Activated T-cell treated with anti-CD3 and anti-CD28 coated beads for 24 hours (primary cell): ENCODE data around the gene DOCK4.

Source experiments
- DNase-seq: peaks from one replicate; pipeline ENCODE4 v3.0.0-alpha.2; 2020; ENCODE audit warnings: low read depth

DOCK4 gene

DNA sequence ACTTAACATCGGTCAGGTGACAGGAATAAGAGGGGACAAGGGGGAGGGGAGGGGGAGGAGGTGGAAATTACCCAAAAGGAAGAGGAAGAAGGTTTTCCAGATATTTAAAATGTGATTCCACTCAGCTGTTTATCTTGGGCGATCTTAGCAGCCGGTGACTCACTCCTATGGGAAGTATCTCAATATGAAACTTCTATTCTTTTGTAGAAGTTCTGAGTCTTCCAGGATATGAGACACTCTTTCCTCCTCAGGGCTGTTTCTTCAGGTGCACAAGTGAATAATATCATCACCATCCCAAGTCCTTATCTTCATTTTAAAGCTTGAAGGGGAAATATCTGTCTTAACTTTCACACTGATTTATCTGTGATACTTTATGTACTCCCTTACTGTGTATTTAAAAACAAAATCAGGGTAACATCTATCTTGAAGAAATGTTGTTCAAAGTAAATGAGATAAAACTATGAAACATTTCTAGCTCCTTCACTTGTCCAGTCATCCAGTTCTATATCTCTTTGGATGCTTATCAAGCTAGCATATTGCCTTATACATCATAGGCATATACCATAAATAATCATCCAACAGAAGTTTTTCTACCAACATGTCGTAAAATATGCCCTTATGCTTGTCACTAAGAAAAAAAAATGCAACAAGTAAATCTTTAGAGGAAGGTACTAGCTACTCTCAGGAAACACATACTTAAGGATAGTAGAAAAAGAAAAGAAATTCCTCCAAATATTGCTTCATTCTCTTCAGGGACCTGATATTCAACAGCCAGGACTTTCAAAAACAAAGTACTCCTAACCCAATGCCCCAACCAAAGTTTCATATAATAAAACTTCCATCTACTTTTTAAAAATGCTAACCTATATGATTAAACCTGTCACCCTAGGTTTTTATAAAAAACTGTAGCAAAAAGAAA, 13.7 kb downstream of the DOCK4 start:
- DNase-seq = no peak

DNA sequence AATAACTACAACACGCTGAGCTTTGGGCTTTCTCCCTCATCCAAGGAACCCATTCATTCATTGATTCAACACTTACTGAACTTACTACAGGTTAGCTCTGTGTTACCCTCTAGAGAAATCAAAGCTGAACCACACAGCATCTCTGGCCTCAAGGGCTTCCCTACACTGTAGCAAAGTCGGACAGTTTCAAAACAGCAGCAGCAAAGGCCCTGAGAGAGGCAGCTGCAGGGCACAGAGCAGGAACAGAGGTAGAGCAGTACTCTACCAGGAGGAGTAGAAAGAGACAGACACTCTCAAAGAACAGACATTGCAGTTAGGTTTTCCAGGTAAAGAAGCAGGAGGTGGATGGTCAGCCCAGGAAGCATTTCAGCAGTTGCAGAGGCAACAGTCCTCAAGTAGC, 16.1 kb downstream of the DOCK4 start:
- DNase-seq = no peak

DNA sequence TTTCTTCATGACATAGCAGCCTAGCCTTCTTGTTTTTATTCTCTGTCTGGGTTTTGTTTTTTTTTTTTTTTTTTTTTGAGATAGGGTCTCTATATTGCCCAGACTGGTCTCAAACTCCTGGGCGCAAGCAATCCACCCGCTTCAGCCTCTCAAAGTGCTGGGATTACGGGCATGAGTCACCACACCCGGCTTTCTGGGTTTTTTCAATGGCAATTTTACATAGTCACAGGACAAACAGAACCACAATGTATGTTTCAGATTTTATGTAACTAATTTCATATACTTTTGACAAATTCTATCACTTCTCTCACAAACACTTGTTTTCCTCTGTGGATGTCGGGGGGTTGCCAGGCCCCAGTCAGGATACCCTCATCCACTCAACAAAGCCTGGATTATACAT, 16.5 kb downstream of the DOCK4 start:
- DNase-seq = no peak

DNA sequence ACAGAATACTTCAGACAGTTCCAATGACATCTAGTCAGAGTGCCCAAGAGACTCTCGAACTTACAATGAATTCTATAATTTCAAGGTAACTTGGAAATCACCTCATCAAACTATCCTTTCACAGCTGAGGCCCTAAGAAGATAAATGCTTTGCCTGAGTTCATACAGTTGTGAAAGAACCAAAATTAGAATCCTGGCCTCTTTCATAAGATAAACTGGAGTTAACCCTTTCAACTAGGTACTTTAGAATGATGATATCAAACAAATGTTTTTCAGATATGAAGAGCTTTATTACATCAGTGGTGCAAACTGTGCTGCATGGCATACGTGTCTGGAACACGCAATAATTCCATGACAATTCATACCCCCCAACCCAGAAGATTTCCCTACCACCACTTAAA, 17.9 kb downstream of the DOCK4 start:
- no peak for DNase-seq

DNA sequence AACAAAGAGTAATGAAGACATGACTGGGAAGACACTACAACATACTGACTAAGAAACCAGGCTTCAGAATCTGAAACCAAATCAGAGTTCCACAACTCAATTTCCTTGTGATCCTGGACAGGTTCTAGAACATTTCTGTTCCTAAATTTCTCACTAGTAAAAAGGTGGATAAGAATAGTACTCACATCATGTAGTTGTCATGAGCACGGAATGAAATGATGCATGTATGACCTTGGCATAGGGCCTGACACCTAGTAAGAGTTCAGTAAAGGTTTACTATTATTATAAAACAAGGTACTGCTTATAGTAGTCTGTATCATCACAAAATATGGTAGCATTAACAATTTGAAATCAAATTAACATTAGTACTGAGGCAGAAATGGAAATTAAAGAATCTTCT, 19.9 kb downstream of the DOCK4 start:
- no peak for DNase-seq

DNA sequence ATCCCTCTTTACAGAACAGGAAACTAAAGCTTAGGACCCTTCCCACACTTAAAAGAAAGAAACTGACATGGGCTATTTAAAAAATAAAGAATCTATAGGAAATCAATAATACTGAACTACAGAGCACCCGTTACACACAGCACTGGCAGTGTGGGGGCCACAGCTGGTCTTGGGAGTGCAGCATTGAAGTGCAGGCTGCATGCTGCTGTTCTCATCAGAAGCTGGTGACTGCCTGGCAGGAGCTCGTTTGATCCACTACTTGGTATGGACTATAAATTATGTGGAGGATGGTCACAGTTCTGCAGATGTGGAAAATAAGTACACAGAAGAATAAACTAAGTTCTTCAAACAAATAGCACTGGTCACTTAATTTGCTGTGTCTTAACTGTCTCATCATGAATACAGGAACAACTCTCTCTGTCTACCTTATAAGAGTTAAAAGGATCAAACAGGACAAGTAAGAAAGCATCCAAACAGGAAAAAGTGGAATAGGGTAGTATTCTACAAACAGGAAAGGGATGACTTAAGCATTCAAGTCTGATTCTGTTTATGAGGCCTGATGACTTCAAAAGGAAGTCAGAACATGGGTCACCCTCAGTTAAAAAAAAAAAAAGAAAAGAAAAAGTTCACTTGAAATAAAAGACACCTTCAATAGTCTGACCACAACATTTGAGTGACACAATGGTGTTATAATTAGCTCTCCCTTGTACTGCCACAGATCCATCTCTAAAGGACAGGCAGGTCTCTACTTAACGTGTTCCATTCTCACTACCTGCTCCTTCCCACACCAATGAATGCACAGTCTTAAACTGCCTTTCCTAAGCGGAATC, 21.0 kb downstream of the DOCK4 start:
- DNase-seq = no peak

DNA sequence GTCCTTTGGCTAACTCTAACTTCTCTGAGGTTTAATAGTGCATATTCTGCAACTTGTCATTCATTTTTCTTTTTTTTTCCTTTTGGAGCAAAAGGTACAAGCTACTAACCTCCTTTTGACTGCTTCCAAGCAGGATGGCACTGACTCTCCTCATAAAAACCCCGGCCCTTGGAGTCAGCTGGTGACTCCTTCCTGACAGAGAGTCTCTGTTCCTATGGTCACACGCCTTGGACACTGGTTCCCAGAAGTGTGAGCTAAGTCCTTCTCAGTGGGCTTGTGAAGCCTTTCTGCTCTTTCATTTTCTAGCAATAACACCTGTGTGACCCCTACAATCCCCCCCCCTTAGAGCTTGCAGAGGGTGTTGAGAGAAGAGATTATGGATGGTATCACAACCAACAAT, 21.7 kb downstream of the DOCK4 start:
- DNase-seq = no peak

DNA sequence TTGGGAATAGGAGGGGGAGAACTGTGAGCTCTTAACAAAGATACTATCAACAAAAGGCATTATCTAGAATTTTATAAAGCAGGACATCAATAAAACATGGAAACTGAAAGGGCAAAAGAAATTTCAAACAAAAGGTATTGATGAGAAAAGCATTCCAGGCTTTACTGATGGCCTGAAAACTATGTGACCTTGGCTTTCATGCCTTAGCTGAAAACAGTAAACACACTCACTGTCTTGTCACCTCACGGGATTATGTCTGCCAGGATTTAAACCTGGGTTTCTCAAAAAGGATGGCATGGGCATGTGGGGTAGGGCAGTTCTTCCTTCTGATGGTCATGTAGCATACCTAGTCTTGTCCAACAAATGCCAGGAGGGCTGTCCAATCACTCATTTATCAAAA, 22.9 kb downstream of the DOCK4 start:
- no peak for DNase-seq

DNA sequence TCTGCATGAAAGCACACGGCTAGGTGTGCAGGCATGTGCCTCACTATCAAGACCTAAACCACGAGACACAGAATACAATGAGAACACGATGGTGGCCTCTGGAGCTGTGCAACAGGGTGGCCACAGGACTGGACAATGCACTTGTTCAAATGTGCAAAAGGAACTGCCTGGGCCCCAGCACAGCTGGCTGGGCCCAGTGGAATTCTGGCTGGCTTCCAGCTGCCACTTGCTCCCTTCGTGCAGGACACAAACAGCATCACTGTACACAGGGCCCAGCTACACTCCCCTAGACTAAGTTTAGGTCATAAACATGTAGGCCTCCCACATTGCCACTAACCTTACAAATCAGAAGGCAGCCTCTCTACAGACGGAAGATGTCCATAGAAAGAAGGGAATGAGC, 23.4 kb downstream of the DOCK4 start:
- no peak for DNase-seq

DNA sequence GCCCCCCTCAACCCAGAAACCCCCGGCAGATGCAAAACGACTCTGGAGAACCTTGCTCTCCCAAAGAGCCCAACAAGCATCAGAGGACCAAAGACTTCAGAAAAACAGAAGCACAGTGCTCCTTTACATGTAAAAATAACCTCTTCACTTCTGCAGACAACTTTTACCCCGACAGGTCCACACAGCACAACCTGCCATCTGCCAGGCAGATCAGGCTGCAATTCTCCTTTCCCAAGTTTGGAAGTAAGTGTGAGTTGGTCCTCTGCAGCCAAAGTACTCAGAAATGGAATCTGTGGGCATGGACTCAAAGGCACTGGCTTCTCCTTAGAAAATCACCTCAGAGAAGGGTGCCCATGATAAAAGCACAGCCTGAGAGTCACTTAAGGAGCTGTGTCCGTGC, 26.0 kb downstream of the DOCK4 start:
- no peak for DNase-seq

DNA sequence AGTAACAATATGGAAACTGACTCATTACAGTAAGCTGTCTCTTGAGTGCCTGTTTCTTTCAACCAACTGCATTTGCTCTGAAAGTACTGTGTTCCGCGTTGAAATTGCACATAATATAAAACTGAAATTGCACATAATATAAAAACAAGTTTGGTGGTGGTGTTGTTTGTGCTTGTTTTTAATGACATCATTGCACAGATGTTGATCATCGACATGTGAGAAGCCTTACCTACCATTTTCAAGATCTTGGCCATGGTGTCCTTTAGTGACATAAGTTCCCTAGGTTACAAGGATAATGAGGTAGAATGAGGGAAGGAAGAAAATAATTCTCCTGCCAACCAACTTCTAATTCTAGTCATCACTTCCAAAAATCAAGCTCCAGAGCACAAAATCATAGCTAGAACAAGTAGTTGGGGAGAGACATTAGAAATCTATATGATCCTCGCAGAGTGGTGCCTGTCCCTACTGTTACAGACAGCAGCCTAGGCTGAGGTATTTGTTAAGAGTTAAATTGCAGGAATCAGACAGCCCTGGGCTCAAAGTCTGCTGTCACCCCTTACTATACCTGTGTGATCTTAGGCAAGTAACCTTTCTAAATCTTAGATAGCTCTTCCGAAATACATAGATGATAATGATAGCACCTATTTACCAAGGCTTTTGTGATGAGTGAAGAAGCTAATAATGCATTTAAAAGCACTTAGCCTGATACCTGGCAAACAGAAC, 29.3 kb downstream of the DOCK4 start:
- DNase-seq = no peak

DNA sequence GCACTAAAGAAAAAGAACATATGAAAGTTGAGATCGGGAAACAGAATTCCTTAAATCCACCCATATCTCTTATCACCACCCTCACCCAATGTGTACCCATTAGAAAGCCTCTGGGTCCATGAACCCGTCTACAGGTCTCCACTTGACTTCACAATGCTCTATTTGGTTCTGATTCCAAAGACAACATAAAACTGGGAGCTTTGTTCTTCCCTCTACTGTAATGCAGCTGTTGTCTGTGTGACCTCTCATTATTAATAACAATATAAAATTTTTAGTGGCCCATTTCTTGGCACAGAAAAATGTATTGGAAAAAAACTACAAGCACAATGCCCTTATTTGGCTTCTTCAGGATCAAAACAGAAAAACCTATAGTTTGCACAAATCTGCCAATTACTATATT, 30.0 kb downstream of the DOCK4 start:
- no peak for DNase-seq

DNA sequence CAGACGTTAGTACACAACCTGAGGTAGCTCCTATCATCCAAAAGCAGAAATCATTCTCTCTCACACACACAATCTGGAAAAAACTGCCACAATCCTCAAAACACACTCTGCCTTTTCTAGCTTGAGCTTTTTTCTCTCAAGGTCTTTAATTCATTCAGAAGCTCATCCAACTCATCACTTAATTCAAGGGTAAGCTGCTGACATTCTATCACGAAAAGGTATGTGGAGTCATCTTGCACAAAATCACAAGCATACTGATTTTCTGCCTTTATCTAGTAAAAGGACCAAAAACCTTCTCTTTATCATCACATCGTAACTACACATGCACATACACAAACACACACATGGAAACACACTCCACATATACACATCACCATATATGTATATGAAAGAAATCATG, 32.0 kb downstream of the DOCK4 start:
- no peak for DNase-seq

DNA sequence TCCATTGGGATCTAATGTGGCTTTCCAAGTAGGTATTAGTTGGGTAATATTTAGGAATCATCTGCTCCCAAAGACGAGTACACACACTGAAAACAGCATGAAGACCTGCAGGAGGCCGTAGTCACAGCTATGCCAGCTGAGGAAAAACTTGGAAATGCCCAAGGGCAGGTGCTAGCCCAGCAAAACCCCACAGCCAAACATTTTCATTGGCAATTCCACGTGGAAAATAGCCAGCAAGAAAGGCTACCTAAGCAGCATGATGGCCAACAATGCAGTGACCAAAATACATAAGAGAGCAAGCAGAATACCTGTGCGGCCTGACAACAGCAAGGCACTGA, 32.7 kb downstream of the DOCK4 start:
- DNase-seq = no peak

DNA sequence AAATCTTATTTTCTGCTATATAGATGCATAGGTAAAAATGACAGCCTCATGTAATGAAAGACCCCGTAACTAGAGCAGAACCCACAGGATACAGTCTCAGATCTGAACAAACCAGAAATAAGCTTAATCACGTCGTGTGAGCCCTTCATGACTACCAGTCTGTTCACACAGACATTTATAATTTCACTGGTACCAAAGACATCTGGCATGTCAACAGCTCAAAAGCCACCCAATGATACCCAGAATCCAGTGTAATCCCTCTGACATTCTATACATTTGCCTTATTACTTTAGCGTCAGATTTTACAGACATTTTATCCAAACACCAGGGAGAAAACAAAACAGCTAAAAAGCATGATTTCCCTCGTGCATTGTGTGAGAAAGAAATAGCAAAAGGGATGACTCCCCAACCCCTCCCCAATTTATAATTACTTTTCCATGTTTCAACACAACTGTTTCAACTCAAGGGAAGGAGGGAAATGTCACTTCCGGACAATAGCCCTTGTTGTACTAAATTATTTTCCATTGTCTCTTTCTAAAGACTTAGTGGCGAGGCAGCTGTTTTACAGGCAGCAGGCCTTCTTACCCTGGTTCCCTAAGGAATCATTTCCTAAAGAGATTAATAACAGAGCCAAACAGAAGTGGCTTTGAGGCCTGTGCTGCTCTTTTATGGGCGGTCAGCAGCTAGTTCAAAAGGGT, 33.2 kb downstream of the DOCK4 start:
- no peak for DNase-seq

DNA sequence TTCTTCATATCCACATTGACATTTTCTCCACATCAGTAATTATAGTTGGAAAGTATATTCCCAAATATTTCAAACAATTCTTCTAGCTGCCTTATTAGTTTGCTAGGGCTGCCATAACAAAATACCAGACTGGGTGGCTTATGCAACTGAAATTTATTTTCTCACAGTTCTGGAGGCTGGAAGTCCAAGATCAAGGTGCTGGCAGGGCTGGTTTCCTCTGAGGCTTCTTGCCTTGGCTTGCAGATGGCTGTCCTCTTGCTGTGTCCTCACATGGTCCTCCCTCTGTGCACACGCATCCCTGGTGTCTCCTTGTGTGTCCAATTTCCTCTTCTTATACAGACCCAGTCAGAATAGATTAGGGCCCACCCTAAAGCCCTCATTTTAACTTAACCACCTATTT, 34.5 kb downstream of the DOCK4 start:
- no peak for DNase-seq

DNA sequence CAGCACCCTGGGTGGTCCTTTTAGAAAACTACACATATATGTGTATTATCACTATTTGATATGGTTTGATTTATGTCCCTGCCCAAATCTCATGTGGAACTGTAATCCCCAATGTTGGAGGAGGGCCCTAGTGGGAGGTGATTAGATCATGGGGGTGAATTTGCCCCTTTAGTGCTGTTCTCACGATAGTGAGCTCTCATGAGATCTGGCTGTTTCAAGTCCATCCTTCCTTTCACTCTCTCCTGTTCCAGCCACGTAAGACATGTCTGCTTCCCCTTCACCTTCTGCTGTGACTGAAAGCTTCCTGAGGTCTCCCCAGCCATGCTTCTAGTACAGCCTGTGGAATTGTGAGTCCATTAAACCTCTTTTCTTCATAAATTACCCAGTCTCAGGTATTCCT, 37.3 kb downstream of the DOCK4 start:
- no peak for DNase-seq

DNA sequence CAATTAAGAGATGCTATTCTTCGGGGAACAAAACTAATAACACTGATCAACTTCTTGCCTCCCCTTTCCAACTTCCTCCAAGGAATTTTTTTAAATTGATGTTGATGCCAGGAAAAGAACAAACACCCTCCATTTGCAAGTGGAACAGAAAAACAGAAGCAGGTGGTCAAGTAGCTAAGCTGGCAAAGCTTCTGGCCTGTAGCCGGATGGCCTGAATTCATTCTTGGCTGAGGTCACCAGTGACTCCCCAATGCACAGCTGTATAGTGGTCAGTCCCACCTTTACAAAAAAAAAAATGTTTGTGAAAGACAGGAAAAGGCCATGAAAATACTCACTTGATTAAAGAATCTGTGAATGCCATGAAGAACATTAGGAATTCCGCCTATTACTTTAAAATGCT, 39.1 kb downstream of the DOCK4 start:
- no peak for DNase-seq

DNA sequence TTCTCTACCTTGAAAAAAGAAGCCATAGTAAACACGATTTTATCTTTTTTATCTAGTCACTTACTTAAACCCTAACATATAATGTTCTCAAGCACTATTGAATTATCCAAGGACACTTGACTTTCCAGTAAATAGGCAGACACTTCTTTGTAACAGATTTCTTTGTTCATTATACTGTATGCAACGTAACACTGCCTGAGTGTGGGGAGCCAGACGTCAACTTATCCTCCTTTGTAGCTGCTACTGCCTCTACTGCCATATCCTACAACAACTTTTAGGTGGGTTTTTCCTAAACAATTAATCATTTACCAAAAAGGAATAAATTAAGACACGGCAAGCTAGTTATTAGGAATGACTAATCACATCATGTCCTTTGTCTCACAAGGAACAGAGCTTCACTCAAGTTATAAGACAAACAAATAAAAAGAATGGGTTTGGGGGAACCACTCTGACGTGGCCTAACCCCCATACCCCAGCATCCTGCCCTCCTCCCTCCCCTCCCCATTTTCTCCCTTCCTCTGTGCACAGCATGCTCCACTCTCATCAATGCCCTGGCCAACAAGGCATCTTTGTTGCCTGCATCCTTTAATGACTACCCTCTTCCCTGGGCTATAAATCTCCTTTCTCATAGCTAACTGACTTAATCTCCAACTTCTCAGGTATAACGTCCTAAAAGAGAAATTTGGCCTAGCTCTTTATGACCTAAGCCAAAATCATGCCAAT, 43.3 kb downstream of the DOCK4 start:
- DNase-seq = no peak

DNA sequence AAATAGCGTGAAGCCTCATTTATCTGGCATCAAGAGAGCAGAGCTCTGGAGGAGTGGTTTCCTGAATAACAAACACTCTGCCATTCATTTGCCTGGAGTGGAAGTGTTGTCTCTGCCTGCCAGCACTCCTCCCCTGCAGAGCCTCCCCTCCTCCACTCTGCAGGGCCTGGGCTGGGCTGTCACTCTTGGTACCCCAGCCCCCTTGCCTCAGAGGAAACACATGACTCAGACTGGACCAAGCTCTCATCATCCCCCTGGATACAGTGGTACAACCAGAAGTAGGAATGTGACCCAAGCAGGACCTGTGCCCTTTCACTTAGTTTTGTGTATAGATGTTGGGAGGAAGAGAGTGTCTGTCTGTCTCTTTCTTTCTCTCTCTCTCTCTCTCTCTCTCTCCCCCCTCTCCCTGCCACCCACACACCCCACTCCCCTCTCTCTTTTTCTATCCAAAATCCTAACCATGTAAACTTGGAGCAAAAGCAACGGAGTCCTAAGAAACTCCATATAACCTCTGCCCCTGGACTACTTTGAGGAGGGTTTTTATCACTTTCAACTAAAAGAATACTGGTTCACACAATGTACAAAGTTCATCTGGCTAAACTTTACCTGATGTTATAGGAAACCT, 43.9 kb downstream of the DOCK4 start:
- no peak for DNase-seq
